Measurements from ENCODE around the gene MAD1L1.

GRCh38 chr7:2185715-2186114 lies 47.0 kb downstream of the MAD1L1 start:
- TF ChIP-seq CTCF (IDR thresholded peaks at IDR 0.05) = no peak
- no peak for TF ChIP-seq IRF1 (CRISPR knock-in tag; IDR thresholded peaks at IDR 0.05)
- TF ChIP-seq CREM (CRISPR knock-in tag; IDR thresholded peaks at IDR 0.05) = no peak
- TF ChIP-seq ZNF423 (CRISPR knock-in tag; IDR thresholded peaks at IDR 0.05) = no peak
- TF ChIP-seq MAX (CRISPR knock-in tag; IDR thresholded peaks at IDR 0.05) = no peak
